ENCODE measurements around the gene NCAN.

DNA sequence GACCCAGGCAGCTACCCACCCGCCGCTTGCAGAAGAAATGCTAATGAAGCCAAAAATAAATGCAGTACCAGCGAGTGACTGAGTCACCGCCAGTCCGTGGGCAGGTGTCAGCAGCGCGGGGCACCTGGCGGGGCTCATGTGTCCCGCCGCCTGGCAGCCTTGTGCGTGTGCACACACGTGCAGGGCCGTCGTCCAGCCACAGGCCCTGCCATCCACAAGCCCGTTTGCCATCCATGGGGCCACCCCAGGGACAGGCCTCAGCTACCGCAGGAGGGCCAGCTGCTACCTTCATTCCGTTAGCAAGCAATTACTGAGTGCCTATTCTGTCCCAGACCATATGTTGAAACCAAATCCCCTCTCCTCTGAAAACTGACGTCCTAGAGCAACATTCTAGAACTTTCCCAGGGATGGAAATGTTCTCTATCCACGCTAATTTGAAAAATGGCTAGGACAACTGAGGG is 20.5 kb downstream of the NCAN start:
- no peak for TF ChIP-seq POLR2A (IDR thresholded peaks at IDR 0.05; ENCODE audit: low read length)
- no peak for TF ChIP-seq GATA1 (IDR thresholded peaks at IDR 0.05; ENCODE audit: low read depth, low read length)

All from erythroblast (primary cell).